Limb (tissue), 2 donors: ENCODE data around the gene TMTC2.

Experiments
- DNase-seq, 2 donors: peaks; one replicate each; pipeline ENCODE4 v3.0.0-alpha.2; 2016; ENCODE audit errors: extremely low spot score in 2 of 2

TMTC2 gene

GRCh38 chr12:83008703-83009102 is 322.0 kb downstream of the TMTC2 start:
- DNase-seq: no peak

- DNase-seq: no peak
Observed at GRCh38 chr12:83010169-83010804, 323.6 kb downstream of the TMTC2 start.

GRCh38 chr12:83015390-83016217 is 328.9 kb downstream of the TMTC2 start:
- peak; percentile 41 to 60 for DNase-seq

GRCh38 chr12:83016218-83016835 is 329.6 kb downstream of the TMTC2 start:
- DNase-seq: peak in 1 of 2 donors; percentile 24

- DNase-seq: no peak
Observed at GRCh38 chr12:83016991-83017390, 330.3 kb downstream of the TMTC2 start.

GRCh38 chr12:83018088-83018487 is 331.4 kb downstream of the TMTC2 start:
- peak; percentile 45 to 74 for DNase-seq

GRCh38 chr12:83027021-83027723 is 340.5 kb downstream of the TMTC2 start:
- DNase-seq: no peak

- DNase-seq: no peak
Observed at GRCh38 chr12:83031196-83031595, 344.5 kb downstream of the TMTC2 start.

- no peak for DNase-seq
Observed at GRCh38 chr12:83036847-83037246, 350.1 kb downstream of the TMTC2 start.

- no peak for DNase-seq
Observed at GRCh38 chr12:83039413-83039812, 352.7 kb downstream of the TMTC2 start.

GRCh38 chr12:83040339-83040738 is 353.6 kb downstream of the TMTC2 start:
- DNase-seq: no peak

GRCh38 chr12:83040991-83041390 is 354.3 kb downstream of the TMTC2 start:
- no peak for DNase-seq

GRCh38 chr12:83042441-83043200 is 355.9 kb downstream of the TMTC2 start:
- peak in 1 of 2 donors; percentile 18 for DNase-seq

- DNase-seq: no peak
Observed at GRCh38 chr12:83044736-83045135, 358.0 kb downstream of the TMTC2 start.

- DNase-seq: no peak
Observed at GRCh38 chr12:83046019-83046418, 359.3 kb downstream of the TMTC2 start.

- DNase-seq: no peak
Observed at GRCh38 chr12:83049306-83049705, 362.6 kb downstream of the TMTC2 start.

GRCh38 chr12:83052890-83053541 is 366.3 kb downstream of the TMTC2 start:
- no peak for DNase-seq

GRCh38 chr12:83057436-83057835 is 370.7 kb downstream of the TMTC2 start:
- no peak for DNase-seq

- DNase-seq: no peak
Observed at GRCh38 chr12:83059107-83059506, 372.4 kb downstream of the TMTC2 start.

- no peak for DNase-seq
Observed at GRCh38 chr12:83065562-83065961, 378.9 kb downstream of the TMTC2 start.

- no peak for DNase-seq
Observed at GRCh38 chr12:83067981-83068380, 381.3 kb downstream of the TMTC2 start.
